HL-60 (cell line): ENCODE measurements around the gene PDE4B.

Experiments used
- DNase-seq, 2 experiments: peaks; one replicate each; pipeline ENCODE4 v3.0.0-alpha.2; 2010 to 2020; ENCODE audit warnings: low read depth in 1 of 2, low spot score in 1 of 2
- H3K27ac ChIP-seq: fragments of 250-450 bp; sonication (Bioruptor Pico); replicated peaks from 2 replicates; pipeline ENCODE4 v1.5.1; 2020; ENCODE audit warnings: mild to moderate bottlenecking, moderate library complexity
- H3K27me3 ChIP-seq: fragments of 250-450 bp; sonication (Bioruptor Pico); 2 replicates; pipeline ENCODE4 v1.5.1; 2021; ENCODE audit warnings: mild to moderate bottlenecking, moderate library complexity; ENCODE audit not compliant: insufficient read depth, poor library complexity, severe bottlenecking
- H3K4me3 ChIP-seq: replicated peaks from 2 replicates; pipeline ENCODE4 v1.5.1; 2011; ENCODE audit warnings: mild to moderate bottlenecking, control low read depth, low read length; ENCODE audit not compliant: insufficient read depth
- GABPA ChIP-seq: IDR thresholded peaks from 2 replicates; pipeline ENCODE4 v1.6.1; 2012; ENCODE audit warnings: low read depth
- POLR2AphosphoS5 ChIP-seq: IDR thresholded peaks from 2 replicates; pipeline ENCODE4 v1.6.1; 2012; ENCODE audit warnings: low read depth
- SPI1 ChIP-seq: IDR thresholded peaks from 2 replicates; pipeline ENCODE4 v1.6.1; 2012; ENCODE audit warnings: low read depth, mild to moderate bottlenecking, borderline replicate concordance
- TF ChIP-seq, protein P1 (sequence below): IDR thresholded peaks from 2 replicates; pipeline ENCODE4 v1.6.1; 2012; ENCODE audit warnings: low read depth; ENCODE audit not compliant: insufficient replicate concordance
- TF ChIP-seq, protein P2 (sequence below): IDR thresholded peaks from one replicate; pipeline ENCODE4 v1.5.1; 2011; ENCODE audit warnings: low read length, control low read depth, inconsistent platforms; ENCODE audit not compliant: insufficient read depth

Gene PDE4B

GRCh38 chr1:66207484-66207883, 414.8 kb downstream of the PDE4B start:
- TF ChIP-seq, protein P1, sequence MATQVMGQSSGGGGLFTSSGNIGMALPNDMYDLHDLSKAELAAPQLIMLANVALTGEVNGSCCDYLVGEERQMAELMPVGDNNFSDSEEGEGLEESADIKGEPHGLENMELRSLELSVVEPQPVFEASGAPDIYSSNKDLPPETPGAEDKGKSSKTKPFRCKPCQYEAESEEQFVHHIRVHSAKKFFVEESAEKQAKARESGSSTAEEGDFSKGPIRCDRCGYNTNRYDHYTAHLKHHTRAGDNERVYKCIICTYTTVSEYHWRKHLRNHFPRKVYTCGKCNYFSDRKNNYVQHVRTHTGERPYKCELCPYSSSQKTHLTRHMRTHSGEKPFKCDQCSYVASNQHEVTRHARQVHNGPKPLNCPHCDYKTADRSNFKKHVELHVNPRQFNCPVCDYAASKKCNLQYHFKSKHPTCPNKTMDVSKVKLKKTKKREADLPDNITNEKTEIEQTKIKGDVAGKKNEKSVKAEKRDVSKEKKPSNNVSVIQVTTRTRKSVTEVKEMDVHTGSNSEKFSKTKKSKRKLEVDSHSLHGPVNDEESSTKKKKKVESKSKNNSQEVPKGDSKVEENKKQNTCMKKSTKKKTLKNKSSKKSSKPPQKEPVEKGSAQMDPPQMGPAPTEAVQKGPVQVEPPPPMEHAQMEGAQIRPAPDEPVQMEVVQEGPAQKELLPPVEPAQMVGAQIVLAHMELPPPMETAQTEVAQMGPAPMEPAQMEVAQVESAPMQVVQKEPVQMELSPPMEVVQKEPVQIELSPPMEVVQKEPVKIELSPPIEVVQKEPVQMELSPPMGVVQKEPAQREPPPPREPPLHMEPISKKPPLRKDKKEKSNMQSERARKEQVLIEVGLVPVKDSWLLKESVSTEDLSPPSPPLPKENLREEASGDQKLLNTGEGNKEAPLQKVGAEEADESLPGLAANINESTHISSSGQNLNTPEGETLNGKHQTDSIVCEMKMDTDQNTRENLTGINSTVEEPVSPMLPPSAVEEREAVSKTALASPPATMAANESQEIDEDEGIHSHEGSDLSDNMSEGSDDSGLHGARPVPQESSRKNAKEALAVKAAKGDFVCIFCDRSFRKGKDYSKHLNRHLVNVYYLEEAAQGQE: no peak
- TF ChIP-seq, protein P2, sequence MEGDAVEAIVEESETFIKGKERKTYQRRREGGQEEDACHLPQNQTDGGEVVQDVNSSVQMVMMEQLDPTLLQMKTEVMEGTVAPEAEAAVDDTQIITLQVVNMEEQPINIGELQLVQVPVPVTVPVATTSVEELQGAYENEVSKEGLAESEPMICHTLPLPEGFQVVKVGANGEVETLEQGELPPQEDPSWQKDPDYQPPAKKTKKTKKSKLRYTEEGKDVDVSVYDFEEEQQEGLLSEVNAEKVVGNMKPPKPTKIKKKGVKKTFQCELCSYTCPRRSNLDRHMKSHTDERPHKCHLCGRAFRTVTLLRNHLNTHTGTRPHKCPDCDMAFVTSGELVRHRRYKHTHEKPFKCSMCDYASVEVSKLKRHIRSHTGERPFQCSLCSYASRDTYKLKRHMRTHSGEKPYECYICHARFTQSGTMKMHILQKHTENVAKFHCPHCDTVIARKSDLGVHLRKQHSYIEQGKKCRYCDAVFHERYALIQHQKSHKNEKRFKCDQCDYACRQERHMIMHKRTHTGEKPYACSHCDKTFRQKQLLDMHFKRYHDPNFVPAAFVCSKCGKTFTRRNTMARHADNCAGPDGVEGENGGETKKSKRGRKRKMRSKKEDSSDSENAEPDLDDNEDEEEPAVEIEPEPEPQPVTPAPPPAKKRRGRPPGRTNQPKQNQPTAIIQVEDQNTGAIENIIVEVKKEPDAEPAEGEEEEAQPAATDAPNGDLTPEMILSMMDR: no peak
- no peak for TF ChIP-seq POLR2AphosphoS5
- TF ChIP-seq SPI1: no peak
- TF ChIP-seq GABPA: no peak
- no peak for DNase-seq
- Histone ChIP-seq H3K4me3 (no peak overlapping the region), H3K27ac (no peak overlapping the region), H3K27me3 (no peaks in the 10 kb centered on the region)

- no peak overlapping the region for H3K4me3 ChIP-seq
- no peak overlapping the region for H3K27ac ChIP-seq
- TF ChIP-seq POLR2AphosphoS5: no peak
- TF ChIP-seq, protein P2: no peak
- no peak for TF ChIP-seq SPI1
- TF ChIP-seq GABPA: no peak
- TF ChIP-seq, protein P1: no peak
- H3K27me3 ChIP-seq: no peaks in the 10 kb centered on the region
- DNase-seq: no peak
Measured at GRCh38 chr1:66208632-66209031, 415.9 kb downstream of the PDE4B start.

DNA sequence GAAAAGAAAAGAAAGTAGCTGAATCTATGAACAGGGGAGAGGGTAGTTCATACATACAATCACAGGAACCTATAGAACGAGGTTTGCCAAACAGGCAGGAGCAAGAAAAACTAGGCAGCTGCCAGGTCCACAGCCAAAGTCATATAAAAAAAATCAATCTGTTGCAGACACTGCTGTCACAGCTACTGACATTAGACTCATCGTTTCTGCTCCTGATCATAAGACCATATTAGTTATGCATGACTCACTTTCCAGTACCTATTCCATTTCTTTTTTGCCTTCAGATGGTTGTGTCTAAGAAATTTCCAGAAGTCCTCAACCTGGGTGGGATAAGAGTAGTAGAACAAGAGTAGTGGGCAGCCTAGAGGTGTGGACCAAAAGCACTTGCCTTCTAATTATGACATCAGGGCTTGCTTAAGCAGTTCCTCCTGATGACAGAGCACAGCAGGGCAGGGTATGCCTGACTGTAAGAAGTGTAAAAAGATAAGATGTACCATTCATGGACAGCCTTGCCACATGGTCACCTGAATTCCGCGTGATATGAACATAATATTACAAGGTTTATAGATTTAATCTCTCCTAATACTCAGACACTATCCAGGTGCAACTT, 418.0 kb downstream of the PDE4B start:
- DNase-seq: no peak
- Histone ChIP-seq H3K27ac (no peak overlapping the region), H3K27me3 (peaks cover 5% of the 10 kb centered on the region), H3K4me3 (no peak overlapping the region)
- TF ChIP-seq POLR2AphosphoS5 (no peak), SPI1 (no peak), GABPA (no peak)
- TF ChIP-seq, protein P1: no peak
- TF ChIP-seq, protein P2: no peak
